A549 (cell line): ENCODE results near the gene SRGAP3.

Source experiments
- EP300 ChIP-seq, 2 experiments: fragments of >200 bp; sonication (Bioruptor Twin); formaldehyde crosslinking; IDR thresholded peaks; 2 replicates in 1 of 2; 3 replicates in 1 of 2; pipeline ENCODE4 v1.6.1; 2016 to 2017
- JUN ChIP-seq, 2 experiments: fragments of >200 bp; sonication (Bioruptor Twin); formaldehyde crosslinking; IDR thresholded peaks; 2 replicates in 1 of 2; 3 replicates in 1 of 2; pipeline ENCODE4 v1.6.1; 2016 to 2017
- KDM5A ChIP-seq: fragments of 200-600 bp; sonication (generic); IDR thresholded peaks from 2 replicates; pipeline ENCODE4 v1.6.1; 2016; ENCODE audit warnings: antibody characterized with exemption, mild to moderate bottlenecking
- POLR2A ChIP-seq: IDR thresholded peaks from 2 replicates; pipeline ENCODE4 v1.6.1; 2012; ENCODE audit warnings: mild to moderate bottlenecking, low read length
- REST ChIP-seq: fragments of 200-600 bp; sonication (generic); IDR thresholded peaks from 2 replicates; pipeline ENCODE4 v1.6.1; 2016; ENCODE audit warnings: antibody characterized with exemption, mild to moderate bottlenecking, moderate library complexity
- TF ChIP-seq, protein P1 (sequence below): fragments of >200 bp; sonication (Bioruptor Twin); formaldehyde crosslinking; IDR thresholded peaks from 3 replicates; pipeline ENCODE4 v1.5.1; 2016

DNA sequence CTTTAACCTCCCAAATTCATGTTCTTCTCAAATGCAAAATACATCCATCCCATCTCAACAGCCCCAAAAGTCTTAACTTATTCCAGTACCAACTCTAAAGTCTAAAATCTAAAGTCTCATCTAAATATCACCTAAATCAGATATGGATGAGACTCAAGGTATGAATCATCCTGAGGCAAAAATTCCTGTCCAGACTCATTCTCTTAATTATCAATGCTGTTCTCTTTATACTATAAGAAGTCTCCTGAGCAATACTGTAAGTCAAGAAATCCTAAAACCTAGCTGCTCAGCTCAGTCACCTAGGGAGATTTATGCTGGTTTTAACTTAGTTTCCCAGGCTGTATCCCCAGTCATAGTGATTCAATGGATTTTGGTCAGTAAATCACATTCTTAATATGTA is 297.3 kb downstream of the SRGAP3 start:
- TF ChIP-seq, protein P1, sequence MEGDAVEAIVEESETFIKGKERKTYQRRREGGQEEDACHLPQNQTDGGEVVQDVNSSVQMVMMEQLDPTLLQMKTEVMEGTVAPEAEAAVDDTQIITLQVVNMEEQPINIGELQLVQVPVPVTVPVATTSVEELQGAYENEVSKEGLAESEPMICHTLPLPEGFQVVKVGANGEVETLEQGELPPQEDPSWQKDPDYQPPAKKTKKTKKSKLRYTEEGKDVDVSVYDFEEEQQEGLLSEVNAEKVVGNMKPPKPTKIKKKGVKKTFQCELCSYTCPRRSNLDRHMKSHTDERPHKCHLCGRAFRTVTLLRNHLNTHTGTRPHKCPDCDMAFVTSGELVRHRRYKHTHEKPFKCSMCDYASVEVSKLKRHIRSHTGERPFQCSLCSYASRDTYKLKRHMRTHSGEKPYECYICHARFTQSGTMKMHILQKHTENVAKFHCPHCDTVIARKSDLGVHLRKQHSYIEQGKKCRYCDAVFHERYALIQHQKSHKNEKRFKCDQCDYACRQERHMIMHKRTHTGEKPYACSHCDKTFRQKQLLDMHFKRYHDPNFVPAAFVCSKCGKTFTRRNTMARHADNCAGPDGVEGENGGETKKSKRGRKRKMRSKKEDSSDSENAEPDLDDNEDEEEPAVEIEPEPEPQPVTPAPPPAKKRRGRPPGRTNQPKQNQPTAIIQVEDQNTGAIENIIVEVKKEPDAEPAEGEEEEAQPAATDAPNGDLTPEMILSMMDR, result no peak
- TF ChIP-seq POLR2A (no peak), REST (no peak), JUN (IDR thresholded peaks at IDR 0.05) (no peak), EP300 (IDR thresholded peaks at IDR 0.05) (no peak), KDM5A (no peak)
